Kidney epithelial cell (primary cell): ENCODE results near the gene C19orf44. TPM values are rescaled to one million over a fixed set of nuclear protein-coding genes. Genes with fewer than 3 reads are reported as not detected.
A peak's percentile ranks its signal among the peaks of the same experiment; 100 is the strongest.
"Not testable (repeated sequence)": the region's sequence is repeated elsewhere in the genome, so short reads cannot be mapped to it uniquely, and the experiment has no call there.

Experiments used
- DNase-seq: peaks from one replicate; pipeline ENCODE4 v3.0.0-alpha.2; 2010; ENCODE audit warnings: low read depth
- H3K27me3 ChIP-seq: 2 replicates; pipeline ENCODE4 v1.6.0; 2011; ENCODE audit warnings: low read length; ENCODE audit not compliant: control insufficient read depth, insufficient read depth
- H3K36me3 ChIP-seq: 2 replicates; pipeline ENCODE4 v1.5.1; 2011; ENCODE audit warnings: low read length; ENCODE audit not compliant: control insufficient read depth, insufficient read depth
- H3K4me3 ChIP-seq: 2 replicates; pipeline ENCODE4 v1.5.1; 2011; ENCODE audit warnings: low read depth, mild to moderate bottlenecking, control low read depth, low read length
- total RNA-seq: library from RNA; depleted of rRNA; stranded (reverse); fragments of >200 nt; gene quantifications from 2 replicates; pipeline ENCODE4 v1.2.3, GENCODE V29; 2015
- TF ChIP-seq, protein P1 (sequence below): IDR thresholded peaks from 2 replicates; pipeline ENCODE4 v1.5.1; 2011; ENCODE audit warnings: mild to moderate bottlenecking, moderate library complexity, low read length, control low read depth, inconsistent platforms; ENCODE audit not compliant: insufficient read depth, poor library complexity, severe bottlenecking

Gene C19orf44
- 2.5 and 2.7 TPM in 2 replicates for total RNA-seq

DNA sequence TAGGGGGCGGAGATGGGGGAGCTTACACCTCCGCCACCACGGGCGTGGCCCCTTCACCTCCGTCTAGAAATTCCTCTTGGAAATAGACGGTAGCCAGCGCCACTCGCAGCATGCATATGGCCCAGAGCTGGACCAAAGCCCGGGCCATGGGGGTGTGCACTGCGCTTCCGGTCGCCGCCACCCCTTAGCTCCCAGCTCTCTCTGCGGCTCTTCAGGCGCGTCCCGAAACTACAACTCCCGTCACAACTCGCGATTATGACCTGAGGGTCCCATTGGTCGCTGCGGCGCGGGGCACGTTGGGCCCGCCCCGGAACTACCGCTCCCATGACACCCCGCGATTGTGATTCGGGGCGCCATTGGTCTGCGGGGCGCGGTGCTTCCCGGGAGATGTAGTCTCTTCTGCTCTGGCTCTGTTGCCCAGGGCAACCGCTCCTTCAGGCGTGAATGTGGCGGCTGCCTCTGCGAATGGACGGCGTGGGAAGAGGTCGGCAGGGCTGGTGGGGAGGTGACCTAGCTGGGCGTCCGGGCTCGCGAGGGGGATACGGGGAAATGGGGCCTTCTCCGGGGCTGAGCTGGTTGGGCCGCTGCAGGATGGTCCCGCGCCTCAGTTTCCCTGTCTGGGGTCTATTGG, at the start of gene C19orf44, which contains the start of gene CALR3:
TSS of gene C19orf44 (plus strand) at position 413 of the 631 bp plus-strand sequence. CDS start 4,399 bp downstream, outside the sequence.
TSS of gene CALR3 (minus strand) at position 186 of the 631 bp plus-strand sequence. CDS start at position 148, 38 bp downstream.
- TF ChIP-seq, protein P1, sequence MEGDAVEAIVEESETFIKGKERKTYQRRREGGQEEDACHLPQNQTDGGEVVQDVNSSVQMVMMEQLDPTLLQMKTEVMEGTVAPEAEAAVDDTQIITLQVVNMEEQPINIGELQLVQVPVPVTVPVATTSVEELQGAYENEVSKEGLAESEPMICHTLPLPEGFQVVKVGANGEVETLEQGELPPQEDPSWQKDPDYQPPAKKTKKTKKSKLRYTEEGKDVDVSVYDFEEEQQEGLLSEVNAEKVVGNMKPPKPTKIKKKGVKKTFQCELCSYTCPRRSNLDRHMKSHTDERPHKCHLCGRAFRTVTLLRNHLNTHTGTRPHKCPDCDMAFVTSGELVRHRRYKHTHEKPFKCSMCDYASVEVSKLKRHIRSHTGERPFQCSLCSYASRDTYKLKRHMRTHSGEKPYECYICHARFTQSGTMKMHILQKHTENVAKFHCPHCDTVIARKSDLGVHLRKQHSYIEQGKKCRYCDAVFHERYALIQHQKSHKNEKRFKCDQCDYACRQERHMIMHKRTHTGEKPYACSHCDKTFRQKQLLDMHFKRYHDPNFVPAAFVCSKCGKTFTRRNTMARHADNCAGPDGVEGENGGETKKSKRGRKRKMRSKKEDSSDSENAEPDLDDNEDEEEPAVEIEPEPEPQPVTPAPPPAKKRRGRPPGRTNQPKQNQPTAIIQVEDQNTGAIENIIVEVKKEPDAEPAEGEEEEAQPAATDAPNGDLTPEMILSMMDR: no peak

GRCh38 chr19:16446724-16447368, 49.3 kb upstream of the C19orf44 start:
- Histone ChIP-seq H3K36me3 (no peaks in the 10 kb centered on the region), H3K4me3 (no peak overlapping the region), H3K27me3 (no peaks in the 10 kb centered on the region)
- DNase-seq: peak; percentile 73
- TF ChIP-seq, protein P1: no peak

More for the DNA sequence above, at the start of gene C19orf44, which contains the start of gene CALR3:
- DNase-seq: peak; percentile 89
- no peaks in the 10 kb centered on the region for H3K27me3 ChIP-seq
- H3K36me3 ChIP-seq: no peaks in the 10 kb centered on the region
- H3K4me3 ChIP-seq: peak within 1 kb of the TSS; percentile 87

GRCh38 chr19:16448872-16449271, 47.3 kb upstream of the C19orf44 start:
- H3K4me3 ChIP-seq, DNase-seq, H3K36me3 ChIP-seq, H3K27me3 ChIP-seq: not testable (repeated sequence)

- no peak for DNase-seq
- H3K36me3 ChIP-seq: no peaks in the 10 kb centered on the region
Measured at GRCh38 chr19:16449330-16449961, 46.7 kb upstream of the C19orf44 start.

GRCh38 chr19:16452325-16452724, 43.9 kb upstream of the C19orf44 start:
- Histone ChIP-seq H3K4me3 (no peak overlapping the region), H3K36me3 (no peaks in the 10 kb centered on the region), H3K27me3 (no peaks in the 10 kb centered on the region)
- DNase-seq: no peak
- TF ChIP-seq, protein P1: no peak

More at GRCh38 chr19:16449330-16449961, 46.7 kb upstream of the C19orf44 start:
- Histone ChIP-seq H3K27me3 (no peaks in the 10 kb centered on the region), H3K4me3 (no peak overlapping the region)
- TF ChIP-seq, protein P1: no peak

DNA sequence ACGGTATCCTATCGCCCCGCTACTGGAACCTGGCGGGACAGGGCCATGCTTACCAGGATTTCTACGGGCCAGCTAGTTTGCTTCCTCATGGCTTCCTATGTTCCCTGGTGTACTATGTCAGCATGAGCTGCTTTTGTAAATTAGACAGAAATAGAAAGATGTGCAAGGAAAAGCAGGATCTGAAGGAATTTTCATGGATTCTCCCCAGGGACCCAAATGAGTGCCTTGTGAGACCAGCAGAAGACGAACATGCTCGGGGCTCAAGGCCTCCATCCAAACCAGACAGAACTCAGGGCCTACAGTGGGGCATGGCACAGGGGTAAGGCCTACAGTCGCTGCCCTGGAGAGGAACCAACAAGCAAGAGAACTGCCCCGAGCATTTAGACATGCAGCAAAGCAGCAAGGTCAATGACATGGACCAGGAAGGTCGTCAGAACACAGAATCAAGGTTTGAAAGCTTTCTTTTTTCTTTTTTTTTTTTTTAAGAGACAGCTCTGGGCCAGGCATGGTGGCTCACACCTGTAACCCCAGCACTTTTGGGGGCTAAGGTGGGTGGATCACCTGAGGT, 41.8 kb upstream of the C19orf44 start:
- no peaks in the 10 kb centered on the region for H3K27me3 ChIP-seq
- H3K36me3 ChIP-seq: no peaks in the 10 kb centered on the region
- H3K4me3 ChIP-seq: no peak overlapping the region
- TF ChIP-seq, protein P1: no peak
- no peak for DNase-seq
